ENCODE measurements around the gene RETREG1.

- no peak for TF ChIP-seq FOXA1 (IDR thresholded peaks at IDR 0.05)
- no peak for TF ChIP-seq FOXM1 (IDR thresholded peaks at IDR 0.05; ENCODE audit: borderline replicate concordance)
- no peak for TF ChIP-seq BHLHE40 (IDR thresholded peaks at IDR 0.05; ENCODE audit: borderline replicate concordance)
- no peak for TF ChIP-seq ELF4 (IDR thresholded peaks at IDR 0.05)
- no peak for TF ChIP-seq TARDBP (IDR thresholded peaks at IDR 0.05)
- TF ChIP-seq SUZ12 (IDR thresholded peaks at IDR 0.05): no peak
- no peak for TF ChIP-seq ZNF384 (IDR thresholded peaks at IDR 0.05)
- no peak for TF ChIP-seq SP1 (IDR thresholded peaks at IDR 0.05)
- TF ChIP-seq L3MBTL2 (conservative IDR thresholded peaks at IDR 0.05): no peak
- no peak for TF ChIP-seq PKNOX1 (IDR thresholded peaks at IDR 0.05)
- TF ChIP-seq NFRKB (IDR thresholded peaks at IDR 0.05): no peak
- no peak for TF ChIP-seq FOXK2 (IDR thresholded peaks at IDR 0.05)
- TF ChIP-seq LEF1 (IDR thresholded peaks at IDR 0.05; ENCODE audit: borderline replicate concordance): no peak
- no peak for TF ChIP-seq HDGF (IDR thresholded peaks at IDR 0.05; ENCODE audit: borderline replicate concordance)
These were observed 44.2 kb upstream of the RETREG1 start for GRCh38 chr5:16660982-16661381.

Measured in HEK293T (cell line).